Panc1 (cell line): Measurements from ENCODE around the gene UFD1.

ENCODE experiments used
- TCF7L2 ChIP-seq: IDR thresholded peaks from 2 replicates; pipeline ENCODE4 v1.6.1; 2011; ENCODE audit warnings: mild to moderate bottlenecking, low read depth, low read length, inconsistent platforms
- TF ChIP-seq, protein P1 (sequence below): fragments of 450-650 bp; IDR thresholded peaks from 2 replicates; pipeline ENCODE4 v1.5.1; 2017; ENCODE audit warnings: mild to moderate bottlenecking

DNA sequence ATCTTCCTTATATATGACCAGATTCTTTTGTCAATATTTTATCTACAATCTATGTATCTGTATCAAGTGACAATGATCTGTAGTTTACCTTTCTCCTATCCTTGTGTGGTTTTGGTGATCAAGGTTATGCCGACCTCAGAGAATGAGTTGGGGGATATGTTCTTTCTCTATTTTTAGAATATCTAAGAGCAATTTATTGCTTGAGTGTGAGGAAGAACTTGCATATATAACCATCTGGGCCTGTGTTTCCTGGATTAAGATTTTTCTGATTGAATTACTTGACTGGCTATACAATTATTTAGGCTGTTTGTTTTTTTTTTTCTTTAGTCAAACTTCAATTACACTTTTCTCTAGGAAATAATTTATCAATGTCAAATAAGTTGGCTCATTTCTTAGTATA lies 17.5 kb downstream of the UFD1 start:
- TF ChIP-seq, protein P1, sequence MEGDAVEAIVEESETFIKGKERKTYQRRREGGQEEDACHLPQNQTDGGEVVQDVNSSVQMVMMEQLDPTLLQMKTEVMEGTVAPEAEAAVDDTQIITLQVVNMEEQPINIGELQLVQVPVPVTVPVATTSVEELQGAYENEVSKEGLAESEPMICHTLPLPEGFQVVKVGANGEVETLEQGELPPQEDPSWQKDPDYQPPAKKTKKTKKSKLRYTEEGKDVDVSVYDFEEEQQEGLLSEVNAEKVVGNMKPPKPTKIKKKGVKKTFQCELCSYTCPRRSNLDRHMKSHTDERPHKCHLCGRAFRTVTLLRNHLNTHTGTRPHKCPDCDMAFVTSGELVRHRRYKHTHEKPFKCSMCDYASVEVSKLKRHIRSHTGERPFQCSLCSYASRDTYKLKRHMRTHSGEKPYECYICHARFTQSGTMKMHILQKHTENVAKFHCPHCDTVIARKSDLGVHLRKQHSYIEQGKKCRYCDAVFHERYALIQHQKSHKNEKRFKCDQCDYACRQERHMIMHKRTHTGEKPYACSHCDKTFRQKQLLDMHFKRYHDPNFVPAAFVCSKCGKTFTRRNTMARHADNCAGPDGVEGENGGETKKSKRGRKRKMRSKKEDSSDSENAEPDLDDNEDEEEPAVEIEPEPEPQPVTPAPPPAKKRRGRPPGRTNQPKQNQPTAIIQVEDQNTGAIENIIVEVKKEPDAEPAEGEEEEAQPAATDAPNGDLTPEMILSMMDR, result no peak
- TF ChIP-seq TCF7L2, result no peak
